GM12801 (cell line): Measurements from ENCODE around the gene NUDCD3.

ENCODE experiments used
- TF ChIP-seq, protein P1 (sequence below): IDR thresholded peaks from one replicate; pipeline ENCODE4 v1.5.1; 2011; ENCODE audit warnings: control low read depth; ENCODE audit not compliant: insufficient read length; ENCODE audit errors: extremely low read depth

NUDCD3 gene

DNA sequence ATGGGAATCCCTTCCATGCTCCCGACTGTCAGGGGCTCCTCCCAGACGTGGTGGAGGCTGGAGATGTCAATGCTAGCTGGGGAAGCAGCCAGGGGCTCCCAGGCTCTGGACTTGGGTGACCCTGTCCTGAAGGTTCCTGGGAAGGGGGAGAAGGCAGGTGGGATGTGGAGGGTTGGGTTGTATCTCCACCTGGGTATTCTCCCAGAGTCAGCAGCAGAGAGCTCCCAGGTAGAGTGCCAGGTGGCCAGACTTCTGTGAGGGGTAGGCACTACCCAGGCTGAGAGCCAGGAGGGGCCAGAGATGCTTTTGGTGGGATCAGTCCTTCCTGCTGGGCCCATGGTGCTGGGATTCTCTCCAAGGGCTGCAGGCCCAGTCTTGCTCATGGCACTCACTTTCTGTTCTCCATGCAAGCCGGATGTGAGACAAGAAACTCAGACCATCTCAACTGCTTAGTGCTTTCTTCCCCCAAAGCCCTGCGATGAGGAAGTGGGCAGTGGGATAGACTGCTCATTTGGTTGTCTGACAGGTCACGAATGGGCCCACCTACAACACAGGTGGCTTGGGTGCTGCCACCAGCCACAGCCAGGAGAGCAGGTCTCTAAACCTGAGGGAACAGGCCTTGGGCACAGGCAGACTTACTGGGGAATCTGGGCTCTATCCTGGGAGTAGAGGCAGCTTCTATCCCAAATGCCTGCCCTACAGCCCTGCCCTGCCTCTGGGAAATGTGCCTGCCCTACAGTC, 112.6 kb downstream of the NUDCD3 start:
- TF ChIP-seq, protein P1, sequence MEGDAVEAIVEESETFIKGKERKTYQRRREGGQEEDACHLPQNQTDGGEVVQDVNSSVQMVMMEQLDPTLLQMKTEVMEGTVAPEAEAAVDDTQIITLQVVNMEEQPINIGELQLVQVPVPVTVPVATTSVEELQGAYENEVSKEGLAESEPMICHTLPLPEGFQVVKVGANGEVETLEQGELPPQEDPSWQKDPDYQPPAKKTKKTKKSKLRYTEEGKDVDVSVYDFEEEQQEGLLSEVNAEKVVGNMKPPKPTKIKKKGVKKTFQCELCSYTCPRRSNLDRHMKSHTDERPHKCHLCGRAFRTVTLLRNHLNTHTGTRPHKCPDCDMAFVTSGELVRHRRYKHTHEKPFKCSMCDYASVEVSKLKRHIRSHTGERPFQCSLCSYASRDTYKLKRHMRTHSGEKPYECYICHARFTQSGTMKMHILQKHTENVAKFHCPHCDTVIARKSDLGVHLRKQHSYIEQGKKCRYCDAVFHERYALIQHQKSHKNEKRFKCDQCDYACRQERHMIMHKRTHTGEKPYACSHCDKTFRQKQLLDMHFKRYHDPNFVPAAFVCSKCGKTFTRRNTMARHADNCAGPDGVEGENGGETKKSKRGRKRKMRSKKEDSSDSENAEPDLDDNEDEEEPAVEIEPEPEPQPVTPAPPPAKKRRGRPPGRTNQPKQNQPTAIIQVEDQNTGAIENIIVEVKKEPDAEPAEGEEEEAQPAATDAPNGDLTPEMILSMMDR: no peak

DNA sequence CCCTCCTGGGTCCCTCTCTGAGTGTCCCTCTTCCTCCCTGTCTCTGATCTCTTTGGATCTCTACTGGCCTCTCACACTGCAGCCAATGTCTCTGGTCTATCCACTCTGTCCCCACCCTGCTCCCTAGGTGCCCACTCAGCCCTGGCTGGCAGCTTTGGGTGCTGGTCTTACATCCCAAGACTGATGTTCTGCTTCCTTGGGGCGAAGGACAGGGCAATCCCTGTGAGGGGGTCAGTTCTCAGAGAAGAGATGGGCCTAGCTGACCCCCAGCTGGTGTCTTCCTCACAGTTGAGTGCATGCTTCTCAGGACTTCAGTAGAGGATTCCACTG, 113.4 kb downstream of the NUDCD3 start:
- TF ChIP-seq, protein P1: no peak

DNA sequence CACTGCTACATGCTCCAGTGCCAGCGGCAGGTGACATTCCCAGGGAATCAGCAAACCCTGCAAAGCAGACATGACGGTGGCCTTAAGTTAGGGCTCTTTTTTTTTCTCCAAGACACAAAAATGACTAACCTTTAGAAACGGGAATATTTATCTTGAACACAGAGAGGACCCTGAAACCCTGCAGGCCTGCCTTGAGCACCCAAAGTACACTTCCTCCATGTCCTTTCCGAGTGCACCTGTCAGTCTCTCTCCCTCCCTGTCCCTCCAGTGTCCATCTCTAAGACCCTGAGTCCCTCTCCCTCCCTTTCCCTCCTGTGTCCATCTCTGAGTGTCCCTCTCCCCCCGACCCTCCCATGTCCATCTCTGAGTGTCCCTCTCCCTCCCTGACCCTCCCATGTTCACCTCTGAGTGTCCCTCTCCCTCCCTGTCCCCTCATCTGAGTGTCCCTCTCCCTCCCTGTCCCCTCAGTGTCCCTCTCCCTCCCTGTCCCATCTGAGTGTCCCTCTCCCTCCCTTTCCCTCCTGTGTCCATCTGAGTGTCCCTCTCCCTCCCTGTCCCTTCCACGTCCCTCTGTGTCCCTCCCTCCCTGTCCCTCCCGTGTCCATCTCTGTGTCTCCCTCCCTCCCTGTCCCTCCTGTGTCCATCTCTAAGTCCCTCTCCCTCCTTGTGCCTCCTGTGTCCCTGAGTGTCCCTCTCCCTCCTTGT, 113.9 kb downstream of the NUDCD3 start:
- TF ChIP-seq, protein P1: no peak

DNA sequence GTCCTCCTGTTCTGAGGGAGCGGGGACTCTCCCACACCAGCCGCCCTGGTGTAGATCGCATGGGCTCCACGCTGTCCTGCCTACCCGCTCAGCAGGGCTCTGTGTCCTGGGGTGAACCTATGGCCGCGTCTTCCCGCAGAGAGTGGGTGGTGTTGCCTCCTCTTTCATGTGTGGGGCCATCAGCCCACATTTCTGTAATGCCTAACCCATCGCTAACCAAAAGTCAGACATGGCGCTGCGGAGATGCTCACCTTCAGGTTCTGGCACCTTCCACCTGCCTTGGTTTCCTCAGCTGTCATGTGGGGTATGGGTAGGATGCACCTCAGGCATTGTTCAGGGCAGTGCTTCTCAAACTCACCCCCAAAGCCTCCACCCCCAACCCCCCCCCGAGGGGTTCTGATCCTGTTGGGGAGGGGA, 114.5 kb downstream of the NUDCD3 start:
- TF ChIP-seq, protein P1: no peak

DNA sequence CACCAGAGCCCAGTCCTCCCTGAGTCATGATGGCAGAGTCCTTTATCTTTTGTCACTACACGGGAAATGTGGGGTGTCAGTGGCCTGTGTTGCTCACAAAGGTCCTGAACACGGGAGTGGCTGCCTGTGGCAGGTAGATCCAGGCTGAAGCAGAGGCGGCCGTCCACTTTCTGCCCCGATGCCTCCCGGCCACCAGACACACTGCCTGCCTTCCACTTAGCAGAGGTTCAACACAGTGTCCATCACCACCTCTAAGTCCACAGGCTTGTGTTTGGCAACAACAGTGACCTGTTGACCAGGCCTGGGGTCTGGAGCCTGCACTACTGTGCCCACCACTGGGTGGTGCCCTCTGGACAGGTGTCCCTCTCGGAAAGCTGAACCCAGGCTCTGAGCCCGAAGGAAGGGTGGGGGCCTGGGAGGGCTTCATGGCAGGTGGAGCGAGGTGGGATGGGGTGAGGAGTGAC, 115.2 kb downstream of the NUDCD3 start:
- TF ChIP-seq, protein P1: no peak

DNA sequence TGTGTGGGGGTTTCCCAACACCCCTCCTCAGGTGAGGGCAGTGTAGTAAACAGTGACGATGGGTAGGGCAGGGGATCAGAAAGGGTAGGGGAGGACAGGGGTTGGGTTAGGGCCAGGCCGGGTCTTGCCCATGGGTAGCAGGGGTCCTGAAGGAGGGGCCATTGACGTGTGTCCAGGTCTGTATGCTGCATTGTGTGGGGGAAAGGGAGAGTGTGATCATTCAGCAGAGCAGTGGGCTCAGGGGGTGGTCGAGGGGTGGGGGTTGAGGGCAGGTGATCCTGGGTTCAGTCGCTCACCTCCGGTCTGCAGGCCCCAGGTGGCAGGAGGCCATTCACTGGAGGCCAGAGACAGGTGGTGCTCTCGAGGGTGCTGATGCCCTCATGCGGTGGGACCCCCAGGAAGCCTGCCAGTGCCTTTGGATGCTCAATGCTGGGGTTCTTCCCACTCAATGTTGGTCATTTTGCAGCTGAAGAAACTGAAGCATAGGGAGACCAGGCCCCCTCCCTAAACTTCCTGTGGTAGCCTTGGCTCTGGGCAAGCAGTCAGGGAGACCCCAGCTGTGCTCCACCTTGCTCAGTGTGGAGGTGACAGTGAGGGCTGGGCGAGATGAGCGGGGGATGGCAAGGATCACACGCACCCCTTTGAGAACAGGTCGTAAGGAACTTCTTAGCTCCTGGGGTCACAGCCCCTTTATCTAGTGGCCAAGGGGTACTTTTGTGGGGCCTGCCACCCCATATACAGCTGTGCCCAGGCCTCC, 116.3 kb downstream of the NUDCD3 start:
- TF ChIP-seq, protein P1: no peak

DNA sequence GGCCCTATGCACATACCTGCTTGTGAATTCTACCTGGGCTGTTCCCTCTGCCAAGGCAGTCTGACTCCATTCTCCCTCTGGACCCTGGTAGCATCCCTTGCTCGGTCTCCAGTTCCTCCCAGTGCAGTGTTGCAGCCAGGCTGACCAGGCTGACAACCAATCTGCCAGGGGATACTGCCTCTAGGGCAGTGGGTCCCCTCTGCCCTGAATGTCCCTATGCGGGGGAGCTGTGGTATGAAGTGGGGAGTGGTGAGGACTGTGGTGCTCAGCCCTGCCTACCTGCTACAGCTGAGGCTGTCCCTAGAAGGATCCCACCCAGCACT, 117.1 kb downstream of the NUDCD3 start:
- TF ChIP-seq, protein P1: no peak
